PC-3 (cell line): Measurements from ENCODE around the gene LRRC10. TPM values are rescaled to one million over a fixed set of nuclear protein-coding genes. Genes with fewer than 3 reads are reported as not detected.

Experiments
- ATAC-seq: fragments of 200-7000 bp; cut with Tn5 transposase; 2 replicates; pipeline ENCODE4 v1.9.1; 2020; ENCODE audit warnings: mild to moderate bottlenecking, moderate library complexity
- Bru-seq: library from RNA; stranded (reverse); fragments of 400-500 nt; gene quantifications from one replicate; lab custom pipeline; 2021; lab: Mats Ljungman, UMichigan
- BruChase-seq, 2 experiments: library from RNA; stranded (reverse); fragments of 400-500 nt; gene quantifications; one replicate each; lab custom pipeline; 2021; lab: Mats Ljungman, UMichigan
- BruUV-seq: library from RNA; stranded (reverse); fragments of 400-500 nt; replicated peaks from 2 replicates; lab custom pipeline; 2021; lab: Mats Ljungman, UMichigan
- CTCF ChIA-PET: fragments of 300-600 bp; sonication (Branson Sonifier 250); formaldehyde crosslinking; loops from one replicate; lab custom pipeline; 2022; ENCODE audit warnings: antibody characterized with exemption; lab: Charles Lee
- POLR2A ChIA-PET: fragments of 300-600 bp; sonication (Branson Sonifier 250); formaldehyde crosslinking; loops from one replicate; lab custom pipeline; 2022; ENCODE audit warnings: antibody characterized with exemption; ENCODE audit not compliant: unreplicated experiment; lab: Charles Lee
- DNase-seq: peaks from one replicate; pipeline ENCODE4 v3.0.0-alpha.2; 2015
- H2AFZ ChIP-seq: fragments of 300-600 bp; sonication (generic); 2 replicates; pipeline ENCODE4 v1.6.0; 2016; ENCODE audit warnings: antibody characterized with exemption, low read length
- H3F3A ChIP-seq: fragments of 300-600 bp; sonication (generic); one replicate; pipeline ENCODE4 v1.6.0; 2017; ENCODE audit warnings: antibody characterized with exemption, low read length, control low read depth, mild to moderate bottlenecking; ENCODE audit not compliant: unreplicated experiment
- H3K27ac ChIP-seq: fragments of 300-600 bp; sonication (generic); 2 replicates; pipeline ENCODE4 v1.5.1; 2016; ENCODE audit warnings: mild to moderate bottlenecking, low read length
- H3K27me3 ChIP-seq: fragments of 300-600 bp; sonication (generic); 2 replicates; pipeline ENCODE4 v1.6.1; 2016; ENCODE audit warnings: low read length, mixed read lengths
- H3K36me3 ChIP-seq: fragments of 300-600 bp; sonication (generic); 2 replicates; pipeline ENCODE4 v1.6.1; 2016; ENCODE audit warnings: low read depth, mixed run types, low read length, mixed read lengths
- H3K4me1 ChIP-seq: fragments of 300-600 bp; sonication (generic); 2 replicates; pipeline ENCODE4 v1.5.1; 2016; ENCODE audit warnings: low read length; ENCODE audit not compliant: insufficient read depth
- H3K4me2 ChIP-seq: fragments of 300-600 bp; sonication (generic); 2 replicates; pipeline ENCODE4 v1.6.0; 2016; ENCODE audit warnings: low read length
- H3K4me3 ChIP-seq: fragments of 300-600 bp; sonication (generic); 2 replicates; pipeline ENCODE4 v1.5.1; 2016; ENCODE audit warnings: mild to moderate bottlenecking, low read length, mixed read lengths
- H3K79me2 ChIP-seq: fragments of 300-600 bp; sonication (generic); 2 replicates; pipeline ENCODE4 v1.6.1; 2017; ENCODE audit warnings: low read length, mixed read lengths
- H3K9ac ChIP-seq: fragments of 300-600 bp; sonication (generic); 2 replicates; pipeline ENCODE4 v1.6.0; 2016; ENCODE audit warnings: mild to moderate bottlenecking, low read length
- H3K9me2 ChIP-seq: fragments of 300-600 bp; sonication (generic); replicated peaks from 2 replicates; pipeline ENCODE4 v1.6.1; 2016; ENCODE audit warnings: mixed run types, low read length, mixed read lengths
- H3K9me3 ChIP-seq: fragments of 300-600 bp; sonication (generic); 2 replicates; pipeline ENCODE4 v1.6.1; 2016; ENCODE audit warnings: low read length, mixed read lengths
- H4K20me1 ChIP-seq: fragments of 300-600 bp; sonication (generic); 2 replicates; pipeline ENCODE4 v1.6.1; 2016; ENCODE audit warnings: low read length, mixed read lengths
- CTCF ChIP-seq: fragments of 300-600 bp; sonication (generic); conservative IDR thresholded peaks from 2 replicates; pipeline ENCODE4 v1.5.1; 2017; ENCODE audit warnings: antibody characterized with exemption, low read depth, mild to moderate bottlenecking, low read length
- EZH2 ChIP-seq: fragments of 300-600 bp; sonication (generic); IDR thresholded peaks from one replicate; pipeline ENCODE4 v1.6.1; 2017; ENCODE audit warnings: antibody characterized with exemption, mild to moderate bottlenecking, low read length; ENCODE audit not compliant: unreplicated experiment
- EZH2phosphoT487 ChIP-seq: fragments of 300-600 bp; sonication (generic); IDR thresholded peaks from 2 replicates; pipeline ENCODE4 v1.6.1; 2018; ENCODE audit warnings: mild to moderate bottlenecking, antibody characterized with exemption, low read length, borderline replicate concordance
- intact Hi-C: fragments of 100-400 bp; cut with micrococcal nuclease; formaldehyde crosslinking; loops from 2 replicates; pipeline ENCODE4 v1.9.0; 2023
- long read RNA-seq: library from polyadenylated mRNA; unstranded; transcript quantifications from one replicate; pipeline ENCODE4 v2.0.0, GENCODE V29; 2021; ENCODE audit not compliant: unreplicated experiment
- total RNA-seq: library from RNA; depleted of rRNA; stranded (reverse); fragments of >200 nt; gene quantifications from 2 replicates; pipeline ENCODE4 v1.2.3, GENCODE V29; 2014; rRNA removed

LRRC10 gene, protein sequence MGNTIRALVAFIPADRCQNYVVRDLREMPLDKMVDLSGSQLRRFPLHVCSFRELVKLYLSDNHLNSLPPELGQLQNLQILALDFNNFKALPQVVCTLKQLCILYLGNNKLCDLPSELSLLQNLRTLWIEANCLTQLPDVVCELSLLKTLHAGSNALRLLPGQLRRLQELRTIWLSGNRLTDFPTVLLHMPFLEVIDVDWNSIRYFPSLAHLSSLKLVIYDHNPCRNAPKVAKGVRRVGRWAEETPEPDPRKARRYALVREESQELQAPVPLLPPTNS
- not detected in 2 replicates for total RNA-seq
- not detected for Bru-seq, nascent RNA
- BruChase-seq, experiment 1, labeled RNA remaining after a 6-hour chase = not detected
- not detected for BruChase-seq, experiment 2, labeled RNA remaining after a 2-hour chase
- long read RNA-seq = 0 reads

GRCh38 chr12:69610729-69611128 is at the start of gene LRRC10:
TSS of gene LRRC10 (minus strand) at chr12:69610907. CDS start at chr12:69610838, 69 bp downstream.
- no peaks in the 10 kb centered on the region for H3K27me3 ChIP-seq
- H3K9me3 ChIP-seq = no peaks in the 10 kb centered on the region
- H3K9me2 ChIP-seq = no peaks in the 10 kb centered on the region
- BruUV-seq = no TSS peak
- ChIA-PET CTCF (interaction anchor here (0.6 kb wide), 1 partner anchor 258 kb away, joined by 3 read pairs; no protein-coding TSS in a partner anchor), POLR2A (no interaction called here)
- no peak within 1 kb of the TSS for H3K27ac ChIP-seq
- no peak within 1 kb of the TSS for H3K9ac ChIP-seq
- no peaks in the 10 kb centered on the region for H3F3A ChIP-seq
- no peaks in the 10 kb centered on the region for H3K79me2 ChIP-seq
- ATAC-seq (no peak), DNase-seq (no peak)
- TF ChIP-seq EZH2 = no peak
- TF ChIP-seq CTCF = no peak
- no peak for TF ChIP-seq EZH2phosphoT487
- H2AFZ ChIP-seq = no peak within 1 kb of the TSS
- no peak within 1 kb of the TSS for H3K4me2 ChIP-seq
- intact Hi-C loops = no loop called here
- no peaks in the 10 kb centered on the region for H3K4me1 ChIP-seq
- H3K36me3 ChIP-seq = no peaks in the 10 kb centered on the region
- no peaks in the 10 kb centered on the region for H4K20me1 ChIP-seq
- no peak within 1 kb of the TSS for H3K4me3 ChIP-seq

DNA sequence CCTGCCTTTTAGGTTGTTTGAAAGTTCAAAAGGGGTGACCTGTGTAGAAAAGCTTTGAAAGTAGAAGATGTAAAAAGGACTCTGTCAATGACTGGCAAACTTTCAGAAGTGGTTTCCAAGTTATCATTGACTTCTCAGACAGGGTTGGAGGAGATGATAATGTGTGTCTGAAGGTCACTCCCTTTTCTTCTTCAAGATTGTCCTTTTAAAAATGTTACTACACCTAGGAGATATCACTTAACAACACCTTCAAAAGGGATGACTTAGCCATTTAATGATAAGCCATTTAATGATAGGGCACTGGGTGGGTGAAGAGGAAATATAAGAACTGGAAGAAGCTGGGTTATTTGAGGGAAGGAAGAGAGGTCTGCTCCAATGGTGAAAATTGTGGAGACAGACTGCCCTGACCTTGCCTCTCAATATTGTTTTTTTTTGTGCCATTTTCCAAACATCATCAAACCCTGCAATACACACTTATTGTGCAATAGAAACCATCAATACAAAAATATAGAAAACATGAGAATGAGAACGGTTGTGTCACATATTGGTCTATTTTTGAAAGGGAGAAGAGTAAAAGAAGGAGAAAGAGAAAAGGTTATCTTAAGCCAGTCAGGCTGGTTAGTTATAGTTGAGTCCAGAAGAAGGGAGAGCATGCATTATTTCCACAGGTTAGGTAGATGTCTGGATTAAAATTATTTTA is 49.6 kb upstream of the LRRC10 start:
- no peaks in the 10 kb centered on the region for H3K79me2 ChIP-seq
- no peak overlapping the region for H3K9ac ChIP-seq
- POLR2A ChIA-PET = no interaction called here
- no peak for ATAC-seq
- H2AFZ ChIP-seq = no peak overlapping the region
- no peaks in the 10 kb centered on the region for H3K9me3 ChIP-seq
- H3F3A ChIP-seq = no peaks in the 10 kb centered on the region
- no peak overlapping the region for H3K27ac ChIP-seq
- BruUV-seq = no TSS peak
- intact Hi-C loops = no loop called here
- no peaks in the 10 kb centered on the region for H3K27me3 ChIP-seq
- TF ChIP-seq EZH2 (no peak), CTCF (no peak), EZH2phosphoT487 (no peak)
- no peak overlapping the region for H3K4me3 ChIP-seq
- CTCF ChIA-PET = no interaction called here
- DNase-seq = no peak
- no peaks in the 10 kb centered on the region for H3K9me2 ChIP-seq
- no peaks in the 10 kb centered on the region for H4K20me1 ChIP-seq
- no peaks in the 10 kb centered on the region for H3K36me3 ChIP-seq
- H3K4me1 ChIP-seq = no peaks in the 10 kb centered on the region
- no peak overlapping the region for H3K4me2 ChIP-seq
